Left ventricle myocardium inferior (tissue), 1 donor: ENCODE data around the gene BMF. TPM values are rescaled to one million over a fixed set of nuclear protein-coding genes. Genes with fewer than 3 reads are reported as not detected.

Experiments
- DNase-seq: peaks from one replicate; pipeline ENCODE4 v3.0.0-alpha.2; 2020
- H3K27ac ChIP-seq: fragments of 200-600 bp; replicated peaks from 2 replicates; pipeline ENCODE4 v1.8.0; 2021
- H3K27me3 ChIP-seq: fragments of 200-600 bp; 2 replicates; pipeline ENCODE4 v1.8.0; 2021; ENCODE audit warnings: low read depth
- H3K36me3 ChIP-seq: fragments of 200-600 bp; 2 replicates; pipeline ENCODE4 v1.8.0; 2021
- H3K4me1 ChIP-seq: fragments of 200-600 bp; 2 replicates; pipeline ENCODE4 v1.8.0; 2021
- H3K4me3 ChIP-seq: fragments of 200-600 bp; 2 replicates; pipeline ENCODE4 v1.8.0; 2021; ENCODE audit warnings: mild to moderate bottlenecking, moderate library complexity
- H3K9me3 ChIP-seq: fragments of 200-600 bp; replicated peaks from 2 replicates; pipeline ENCODE4 v1.8.0; 2021
- intact Hi-C: fragments of 100-400 bp; cut with micrococcal nuclease; formaldehyde crosslinking; loops from one replicate; pipeline ENCODE4 v1.11.0; 2022
- total RNA-seq: library from RNA; stranded (reverse); fragmentation: NEBNext Ultra II Directional; extraction: Animal tissue kit (Norgen Biotek cat#: 25700); gene quantifications from one replicate; pipeline ENCODE4 v1.2.1, GENCODE V29; 2021
- TF ChIP-seq, protein P1 (sequence below): fragments of 200-600 bp; IDR thresholded peaks from 2 replicates; pipeline ENCODE4 v1.8.0; 2021; ENCODE audit warnings: antibody characterized with exemption, mild to moderate bottlenecking, borderline replicate concordance
- donor health status: DM: no; HTN: yes; CAD: no; lungs with severe emphysema.

Gene BMF
- total RNA-seq, 1 donor from 2014 or later, result 3.1 TPM

DNA sequence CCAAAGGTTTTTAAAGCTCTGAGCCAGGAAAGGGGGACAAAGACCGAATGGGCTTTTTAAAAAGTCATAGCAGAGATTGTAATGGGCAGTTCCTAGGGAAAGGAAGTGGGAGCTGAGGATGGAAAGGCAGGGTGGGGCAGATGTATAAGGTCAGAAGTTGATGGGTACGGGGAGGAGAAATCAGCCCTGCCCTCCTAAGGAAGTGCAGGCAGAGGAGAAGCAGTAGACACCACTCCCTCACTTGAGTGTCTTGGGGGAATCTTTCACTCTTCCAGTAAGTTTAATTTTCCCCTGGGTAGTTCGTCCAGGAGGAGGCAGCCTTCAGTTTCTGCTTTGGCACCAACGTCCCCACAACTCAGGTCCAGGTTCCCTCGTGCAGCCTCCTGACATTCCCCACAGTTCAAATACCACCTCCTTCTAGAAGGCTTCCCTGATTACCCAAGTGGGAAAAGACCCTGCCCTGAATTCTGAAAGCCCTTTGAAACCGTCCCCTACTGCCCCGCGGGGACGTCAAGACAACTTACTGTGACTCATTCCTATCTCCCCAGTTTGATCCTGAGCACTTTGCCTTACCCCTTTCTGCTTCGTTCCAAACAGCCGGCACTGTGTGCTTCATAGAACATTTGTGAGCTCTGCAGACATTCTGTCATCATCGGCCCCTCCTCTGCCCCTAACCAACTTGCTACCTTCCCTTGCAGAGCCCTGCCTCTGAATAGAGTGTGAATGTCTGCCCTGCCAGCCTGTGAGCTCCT lies 55.4 kb downstream of the BMF start:
- intact Hi-C loops, result no loop called here
- no peak overlapping the region for H3K4me3 ChIP-seq
- H3K27ac ChIP-seq, result no peak overlapping the region
- no peaks in the 10 kb centered on the region for H3K27me3 ChIP-seq
- H3K4me1 ChIP-seq, result peaks cover 55% of the 10 kb centered on the region
- H3K36me3 ChIP-seq, result peaks cover 12% of the 10 kb centered on the region
- TF ChIP-seq, protein P1, sequence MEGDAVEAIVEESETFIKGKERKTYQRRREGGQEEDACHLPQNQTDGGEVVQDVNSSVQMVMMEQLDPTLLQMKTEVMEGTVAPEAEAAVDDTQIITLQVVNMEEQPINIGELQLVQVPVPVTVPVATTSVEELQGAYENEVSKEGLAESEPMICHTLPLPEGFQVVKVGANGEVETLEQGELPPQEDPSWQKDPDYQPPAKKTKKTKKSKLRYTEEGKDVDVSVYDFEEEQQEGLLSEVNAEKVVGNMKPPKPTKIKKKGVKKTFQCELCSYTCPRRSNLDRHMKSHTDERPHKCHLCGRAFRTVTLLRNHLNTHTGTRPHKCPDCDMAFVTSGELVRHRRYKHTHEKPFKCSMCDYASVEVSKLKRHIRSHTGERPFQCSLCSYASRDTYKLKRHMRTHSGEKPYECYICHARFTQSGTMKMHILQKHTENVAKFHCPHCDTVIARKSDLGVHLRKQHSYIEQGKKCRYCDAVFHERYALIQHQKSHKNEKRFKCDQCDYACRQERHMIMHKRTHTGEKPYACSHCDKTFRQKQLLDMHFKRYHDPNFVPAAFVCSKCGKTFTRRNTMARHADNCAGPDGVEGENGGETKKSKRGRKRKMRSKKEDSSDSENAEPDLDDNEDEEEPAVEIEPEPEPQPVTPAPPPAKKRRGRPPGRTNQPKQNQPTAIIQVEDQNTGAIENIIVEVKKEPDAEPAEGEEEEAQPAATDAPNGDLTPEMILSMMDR, result no peak
- H3K9me3 ChIP-seq, result no peaks in the 10 kb centered on the region
- no peak for DNase-seq

DNA sequence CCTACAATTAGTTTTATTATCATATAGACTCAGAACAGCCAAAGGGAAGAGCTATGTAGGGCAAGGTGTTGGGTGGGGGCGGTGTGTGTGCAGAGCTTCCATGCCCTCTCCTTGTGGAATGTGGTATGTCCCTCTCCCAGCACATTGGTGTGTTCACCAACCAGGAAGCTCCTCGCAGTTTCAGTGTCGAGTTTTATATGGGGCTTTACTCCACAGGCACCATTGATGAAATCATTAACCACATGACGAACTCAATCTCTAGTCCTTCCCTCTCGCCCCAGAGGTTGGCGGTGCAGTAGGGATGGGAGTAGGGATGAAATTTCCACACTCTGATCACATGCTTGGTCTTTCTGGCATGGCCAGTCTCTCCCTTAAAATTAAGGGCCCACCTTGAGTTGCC lies 56.1 kb downstream of the BMF start:
- peaks cover 62% of the 10 kb centered on the region for H3K4me1 ChIP-seq
- intact Hi-C loops, result no loop called here
- TF ChIP-seq, protein P1, result no peak

DNA sequence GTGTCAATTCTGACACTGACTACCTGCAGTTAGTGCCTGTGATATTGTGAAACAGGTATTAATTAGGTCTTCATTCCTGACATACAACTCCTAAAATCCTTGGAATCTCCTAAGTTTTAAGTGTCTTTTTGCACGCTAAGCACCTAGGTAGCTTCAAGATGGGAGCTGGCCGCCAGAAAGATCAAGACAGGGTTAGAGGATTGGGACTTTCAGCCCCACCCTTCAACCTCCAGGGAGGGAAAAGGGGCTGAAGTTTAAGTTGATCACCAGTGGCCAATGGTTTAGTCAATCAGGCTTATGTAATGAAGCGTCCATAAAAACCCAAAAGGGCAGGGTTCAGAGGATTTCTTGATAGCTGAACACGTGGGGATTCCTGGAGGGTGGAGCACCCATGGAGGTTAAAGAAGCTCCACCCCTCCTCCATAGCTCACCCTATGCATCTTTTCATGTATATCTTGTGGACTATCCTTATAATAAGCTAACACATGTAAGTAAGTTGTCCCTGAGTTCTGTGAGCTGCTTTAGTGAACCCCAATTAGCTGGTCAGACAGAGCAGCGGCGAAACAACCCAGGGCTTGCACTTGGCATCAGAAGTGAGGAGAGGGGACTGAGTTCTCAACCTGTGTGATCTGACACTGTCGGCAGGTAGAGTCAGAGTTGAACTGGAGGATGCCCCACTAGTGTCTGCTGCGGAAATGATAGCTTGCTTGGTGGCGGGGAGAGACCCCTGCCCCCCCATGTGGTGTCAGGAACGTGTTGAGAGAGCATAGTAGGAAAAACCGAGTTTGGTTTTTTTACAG lies 56.9 kb downstream of the BMF start:
- Histone ChIP-seq H3K27ac (no peak overlapping the region), H3K9me3 (no peaks in the 10 kb centered on the region), H3K36me3 (peaks cover 4% of the 10 kb centered on the region), H3K4me1 (peaks cover 70% of the 10 kb centered on the region), H3K4me3 (no peak overlapping the region), H3K27me3 (no peaks in the 10 kb centered on the region)
- TF ChIP-seq, protein P1, result no peak
- DNase-seq, result no peak
- intact Hi-C loops, result no loop called here

More for the DNA sequence above, 56.1 kb downstream of the BMF start:
- DNase-seq, result no peak
- Histone ChIP-seq H3K36me3 (peaks cover 11% of the 10 kb centered on the region), H3K27ac (no peak overlapping the region), H3K27me3 (no peaks in the 10 kb centered on the region), H3K4me3 (no peak overlapping the region), H3K9me3 (no peaks in the 10 kb centered on the region)

DNA sequence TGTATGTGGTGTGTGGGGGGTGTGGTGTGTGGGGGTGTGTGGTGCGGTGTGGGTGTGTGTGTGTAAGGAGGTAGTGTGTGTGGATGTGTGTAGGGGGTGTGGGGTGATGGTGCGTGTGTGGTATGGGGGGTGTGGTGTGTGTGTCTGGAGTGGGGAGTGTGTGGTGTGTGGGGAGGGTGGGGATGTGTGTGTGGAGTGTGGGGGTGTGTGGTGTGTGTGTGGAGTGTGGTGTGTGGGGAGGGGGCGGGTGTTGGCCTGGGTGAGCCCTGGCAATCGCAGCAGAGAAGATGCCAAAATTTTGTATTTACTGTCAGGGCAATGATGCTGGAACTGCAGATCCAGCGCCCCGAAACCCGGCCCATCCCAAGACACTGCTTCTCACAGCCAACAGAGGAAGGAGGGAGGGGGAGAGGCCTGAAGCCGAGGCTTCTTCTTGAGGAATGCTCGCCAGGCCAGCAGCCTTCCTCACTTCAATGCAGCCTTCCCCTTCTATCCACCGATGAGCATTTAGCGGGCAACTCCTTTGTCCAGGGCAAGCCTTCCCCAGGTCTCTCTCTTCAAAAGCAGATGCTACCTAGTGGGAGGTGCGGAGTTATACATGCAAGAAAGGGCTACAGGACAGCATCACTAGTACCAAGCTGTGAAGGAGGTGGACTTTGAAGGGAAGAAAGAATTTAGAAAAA lies 57.8 kb downstream of the BMF start:
- intact Hi-C loops, result no loop called here
- Histone ChIP-seq H3K4me1 (peaks cover 67% of the 10 kb centered on the region), H3K4me3 (no peak overlapping the region), H3K27ac (no peak overlapping the region), H3K36me3 (peaks cover 4% of the 10 kb centered on the region), H3K9me3 (no peaks in the 10 kb centered on the region), H3K27me3 (no peaks in the 10 kb centered on the region)
- no peak for DNase-seq
- TF ChIP-seq, protein P1, result no peak

DNA sequence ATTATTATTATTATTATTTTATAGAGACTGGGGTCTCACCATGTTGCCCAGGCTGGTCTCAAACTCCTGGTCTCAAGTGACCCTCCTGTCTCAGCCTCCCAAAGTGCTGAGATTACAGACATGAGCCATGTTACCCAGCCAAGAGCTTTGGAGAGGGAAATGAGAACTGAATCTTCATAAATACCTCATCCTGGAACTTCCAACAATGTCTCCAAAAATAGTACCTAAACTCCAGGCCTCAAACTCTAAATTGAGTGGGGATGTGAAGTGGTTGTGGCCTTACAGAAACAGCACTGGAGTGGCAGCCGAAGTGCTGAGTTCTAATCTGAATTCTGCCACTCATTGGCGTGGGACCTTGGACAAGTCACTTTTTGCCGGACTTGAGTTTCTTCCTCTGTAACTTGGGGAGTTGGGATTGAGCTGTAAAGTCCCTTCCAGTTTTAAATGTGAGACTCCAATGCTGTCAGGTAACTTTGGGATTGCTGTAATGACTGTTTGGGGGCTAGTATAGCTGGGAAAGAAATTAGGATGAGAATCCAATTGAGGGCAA lies 59.7 kb downstream of the BMF start:
- Histone ChIP-seq H3K27ac (peak overlapping the region; percentile 68), H3K9me3 (no peaks in the 10 kb centered on the region), H3K36me3 (peaks cover 4% of the 10 kb centered on the region), H3K27me3 (no peaks in the 10 kb centered on the region), H3K4me1 (peaks cover 68% of the 10 kb centered on the region), H3K4me3 (no peak overlapping the region)
- TF ChIP-seq, protein P1, result no peak
- no peak for DNase-seq
- intact Hi-C loops, result loop anchor here (10.0 kb wide), 3 partner anchors 56 to 226 kb away; partner anchors contain the start of gene BMF
